ENCODE measurements around the gene BRIP1.

Gene BRIP1

DNA sequence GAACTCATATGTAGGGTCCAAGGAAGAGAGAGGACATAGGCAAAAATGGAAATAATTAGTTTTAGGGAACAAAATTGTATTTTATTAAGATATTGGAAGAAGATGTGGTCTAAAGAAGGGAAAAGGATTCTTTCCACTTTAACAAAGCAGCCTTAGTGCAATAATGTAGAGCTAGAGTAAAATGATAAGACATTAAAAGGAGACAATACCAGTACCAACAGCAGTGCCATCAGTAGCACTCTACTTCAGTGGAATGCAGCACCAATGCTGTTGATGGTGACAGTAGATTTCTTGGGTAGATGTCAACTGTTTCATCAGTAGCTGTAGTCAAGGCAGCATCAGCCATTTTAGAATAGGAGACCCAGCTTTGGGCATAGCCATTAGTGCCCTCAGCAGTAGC, 124.3 kb downstream of the BRIP1 start:
- no peak for ATAC-seq
- TF ChIP-seq ZC3H10 (CRISPR knock-in tag; IDR thresholded peaks at IDR 0.05) (no peak), ARNTL (CRISPR knock-in tag; IDR thresholded peaks at IDR 0.05; ENCODE audit: borderline replicate concordance, low read depth) (no peak), RARB (CRISPR knock-in tag; IDR thresholded peaks at IDR 0.05) (no peak), ESRRG (CRISPR knock-in tag; IDR thresholded peaks at IDR 0.05) (no peak)

DNA sequence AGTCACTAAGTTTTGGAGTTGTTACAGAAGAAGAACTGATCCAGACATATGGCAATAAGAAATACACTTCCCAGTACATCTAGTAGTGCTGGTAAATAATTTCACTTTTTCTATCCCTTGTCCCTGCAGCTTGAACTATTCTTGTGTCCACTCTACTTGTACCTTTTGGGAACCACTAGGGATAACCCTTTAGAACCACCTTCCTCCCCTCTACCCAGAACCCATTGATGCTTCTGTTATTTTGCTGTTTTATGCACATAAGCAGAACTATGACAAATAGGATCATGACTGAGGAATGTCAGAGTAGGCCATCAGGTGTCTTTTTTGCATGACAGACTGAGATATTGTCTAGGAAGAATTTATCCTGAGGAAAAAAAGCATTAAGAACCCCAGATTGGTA, 125.1 kb downstream of the BRIP1 start:
- TF ChIP-seq, protein P1, sequence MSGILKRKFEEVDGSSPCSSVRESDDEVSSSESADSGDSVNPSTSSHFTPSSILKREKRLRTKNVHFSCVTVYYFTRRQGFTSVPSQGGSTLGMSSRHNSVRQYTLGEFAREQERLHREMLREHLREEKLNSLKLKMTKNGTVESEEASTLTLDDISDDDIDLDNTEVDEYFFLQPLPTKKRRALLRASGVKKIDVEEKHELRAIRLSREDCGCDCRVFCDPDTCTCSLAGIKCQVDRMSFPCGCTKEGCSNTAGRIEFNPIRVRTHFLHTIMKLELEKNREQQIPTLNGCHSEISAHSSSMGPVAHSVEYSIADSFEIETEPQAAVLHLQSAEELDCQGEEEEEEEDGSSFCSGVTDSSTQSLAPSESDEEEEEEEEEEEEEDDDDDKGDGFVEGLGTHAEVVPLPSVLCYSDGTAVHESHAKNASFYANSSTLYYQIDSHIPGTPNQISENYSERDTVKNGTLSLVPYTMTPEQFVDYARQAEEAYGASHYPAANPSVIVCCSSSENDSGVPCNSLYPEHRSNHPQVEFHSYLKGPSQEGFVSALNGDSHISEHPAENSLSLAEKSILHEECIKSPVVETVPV (CRISPR knock-in tag; IDR thresholded peaks at IDR 0.05), result no peak
- no peak for TF ChIP-seq ISL1 (CRISPR knock-in tag; IDR thresholded peaks at IDR 0.05)
- no peak for TF ChIP-seq PPARA (CRISPR knock-in tag; IDR thresholded peaks at IDR 0.05; ENCODE audit: borderline replicate concordance)
- no peak for TF ChIP-seq ESRRG (CRISPR knock-in tag; IDR thresholded peaks at IDR 0.05)
- TF ChIP-seq BACH2 (CRISPR knock-in tag; IDR thresholded peaks at IDR 0.05; ENCODE audit: borderline replicate concordance), result no peak
- no peak for TF ChIP-seq TOX (CRISPR knock-in tag; IDR thresholded peaks at IDR 0.05; ENCODE audit: borderline replicate concordance)
- TF ChIP-seq GLIS3 (CRISPR knock-in tag; IDR thresholded peaks at IDR 0.05), result no peak
- TF ChIP-seq, protein P2, sequence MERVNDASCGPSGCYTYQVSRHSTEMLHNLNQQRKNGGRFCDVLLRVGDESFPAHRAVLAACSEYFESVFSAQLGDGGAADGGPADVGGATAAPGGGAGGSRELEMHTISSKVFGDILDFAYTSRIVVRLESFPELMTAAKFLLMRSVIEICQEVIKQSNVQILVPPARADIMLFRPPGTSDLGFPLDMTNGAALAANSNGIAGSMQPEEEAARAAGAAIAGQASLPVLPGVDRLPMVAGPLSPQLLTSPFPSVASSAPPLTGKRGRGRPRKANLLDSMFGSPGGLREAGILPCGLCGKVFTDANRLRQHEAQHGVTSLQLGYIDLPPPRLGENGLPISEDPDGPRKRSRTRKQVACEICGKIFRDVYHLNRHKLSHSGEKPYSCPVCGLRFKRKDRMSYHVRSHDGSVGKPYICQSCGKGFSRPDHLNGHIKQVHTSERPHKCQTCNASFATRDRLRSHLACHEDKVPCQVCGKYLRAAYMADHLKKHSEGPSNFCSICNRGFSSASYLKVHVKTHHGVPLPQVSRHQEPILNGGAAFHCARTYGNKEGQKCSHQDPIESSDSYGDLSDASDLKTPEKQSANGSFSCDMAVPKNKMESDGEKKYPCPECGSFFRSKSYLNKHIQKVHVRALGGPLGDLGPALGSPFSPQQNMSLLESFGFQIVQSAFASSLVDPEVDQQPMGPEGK (CRISPR knock-in tag; IDR thresholded peaks at IDR 0.05; ENCODE audit: borderline replicate concordance), result no peak
- no peak for TF ChIP-seq CSDC2 (CRISPR knock-in tag; IDR thresholded peaks at IDR 0.05)
- TF ChIP-seq ZC3H10 (CRISPR knock-in tag; IDR thresholded peaks at IDR 0.05), result no peak
- TF ChIP-seq, protein P3, sequence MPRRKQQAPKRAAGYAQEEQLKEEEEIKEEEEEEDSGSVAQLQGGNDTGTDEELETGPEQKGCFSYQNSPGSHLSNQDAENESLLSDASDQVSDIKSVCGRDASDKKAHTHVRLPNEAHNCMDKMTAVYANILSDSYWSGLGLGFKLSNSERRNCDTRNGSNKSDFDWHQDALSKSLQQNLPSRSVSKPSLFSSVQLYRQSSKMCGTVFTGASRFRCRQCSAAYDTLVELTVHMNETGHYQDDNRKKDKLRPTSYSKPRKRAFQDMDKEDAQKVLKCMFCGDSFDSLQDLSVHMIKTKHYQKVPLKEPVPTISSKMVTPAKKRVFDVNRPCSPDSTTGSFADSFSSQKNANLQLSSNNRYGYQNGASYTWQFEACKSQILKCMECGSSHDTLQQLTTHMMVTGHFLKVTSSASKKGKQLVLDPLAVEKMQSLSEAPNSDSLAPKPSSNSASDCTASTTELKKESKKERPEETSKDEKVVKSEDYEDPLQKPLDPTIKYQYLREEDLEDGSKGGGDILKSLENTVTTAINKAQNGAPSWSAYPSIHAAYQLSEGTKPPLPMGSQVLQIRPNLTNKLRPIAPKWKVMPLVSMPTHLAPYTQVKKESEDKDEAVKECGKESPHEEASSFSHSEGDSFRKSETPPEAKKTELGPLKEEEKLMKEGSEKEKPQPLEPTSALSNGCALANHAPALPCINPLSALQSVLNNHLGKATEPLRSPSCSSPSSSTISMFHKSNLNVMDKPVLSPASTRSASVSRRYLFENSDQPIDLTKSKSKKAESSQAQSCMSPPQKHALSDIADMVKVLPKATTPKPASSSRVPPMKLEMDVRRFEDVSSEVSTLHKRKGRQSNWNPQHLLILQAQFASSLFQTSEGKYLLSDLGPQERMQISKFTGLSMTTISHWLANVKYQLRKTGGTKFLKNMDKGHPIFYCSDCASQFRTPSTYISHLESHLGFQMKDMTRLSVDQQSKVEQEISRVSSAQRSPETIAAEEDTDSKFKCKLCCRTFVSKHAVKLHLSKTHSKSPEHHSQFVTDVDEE (CRISPR knock-in tag; IDR thresholded peaks at IDR 0.05), result no peak
- TF ChIP-seq RARB (CRISPR knock-in tag; IDR thresholded peaks at IDR 0.05), result no peak
- no peak for TF ChIP-seq SNAI2 (CRISPR knock-in tag; IDR thresholded peaks at IDR 0.05)
- no peak for ATAC-seq

DNA sequence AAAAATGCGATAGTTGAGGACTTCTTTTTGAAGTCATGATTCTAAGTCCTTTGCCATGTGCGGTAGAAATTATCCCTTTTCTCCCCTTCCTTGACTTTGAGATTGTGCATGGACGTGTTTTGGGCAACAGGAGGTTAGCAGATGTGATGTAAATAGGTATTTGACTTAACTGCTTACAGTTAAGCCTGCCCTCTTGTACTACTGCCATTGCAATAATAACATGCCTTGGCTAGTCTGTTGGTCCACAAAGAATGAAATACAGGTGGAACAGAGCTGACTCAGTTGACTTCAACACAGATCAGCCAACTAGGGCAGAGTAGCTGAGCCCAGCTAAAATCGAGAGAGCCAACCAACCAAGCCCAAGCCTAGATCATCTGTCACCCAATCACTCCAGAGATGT, 125.5 kb downstream of the BRIP1 start:
- no peak for TF ChIP-seq PPARA (CRISPR knock-in tag; IDR thresholded peaks at IDR 0.05; ENCODE audit: borderline replicate concordance)
- no peak for TF ChIP-seq ARNTL (CRISPR knock-in tag; IDR thresholded peaks at IDR 0.05; ENCODE audit: borderline replicate concordance, low read depth)
- TF ChIP-seq, protein P2 (CRISPR knock-in tag; IDR thresholded peaks at IDR 0.05; ENCODE audit: borderline replicate concordance), result no peak
- TF ChIP-seq OSR1 (CRISPR knock-in tag; IDR thresholded peaks at IDR 0.05), result no peak
- no peak for TF ChIP-seq SNAI2 (CRISPR knock-in tag; IDR thresholded peaks at IDR 0.05)
- TF ChIP-seq, protein P3 (CRISPR knock-in tag; IDR thresholded peaks at IDR 0.05), result no peak
- no peak for TF ChIP-seq TOX (CRISPR knock-in tag; IDR thresholded peaks at IDR 0.05; ENCODE audit: borderline replicate concordance)
- no peak for TF ChIP-seq ZFP3 (CRISPR knock-in tag; IDR thresholded peaks at IDR 0.05)
- TF ChIP-seq TCF4 (CRISPR knock-in tag; IDR thresholded peaks at IDR 0.05; ENCODE audit: borderline replicate concordance), result no peak
- TF ChIP-seq ZNF70 (CRISPR knock-in tag; IDR thresholded peaks at IDR 0.05), result no peak
- no peak for TF ChIP-seq ZNF565 (CRISPR knock-in tag; conservative IDR thresholded peaks at IDR 0.05; ENCODE audit: low read depth)
- no peak for TF ChIP-seq CSDC2 (CRISPR knock-in tag; IDR thresholded peaks at IDR 0.05)
- TF ChIP-seq, protein P4, sequence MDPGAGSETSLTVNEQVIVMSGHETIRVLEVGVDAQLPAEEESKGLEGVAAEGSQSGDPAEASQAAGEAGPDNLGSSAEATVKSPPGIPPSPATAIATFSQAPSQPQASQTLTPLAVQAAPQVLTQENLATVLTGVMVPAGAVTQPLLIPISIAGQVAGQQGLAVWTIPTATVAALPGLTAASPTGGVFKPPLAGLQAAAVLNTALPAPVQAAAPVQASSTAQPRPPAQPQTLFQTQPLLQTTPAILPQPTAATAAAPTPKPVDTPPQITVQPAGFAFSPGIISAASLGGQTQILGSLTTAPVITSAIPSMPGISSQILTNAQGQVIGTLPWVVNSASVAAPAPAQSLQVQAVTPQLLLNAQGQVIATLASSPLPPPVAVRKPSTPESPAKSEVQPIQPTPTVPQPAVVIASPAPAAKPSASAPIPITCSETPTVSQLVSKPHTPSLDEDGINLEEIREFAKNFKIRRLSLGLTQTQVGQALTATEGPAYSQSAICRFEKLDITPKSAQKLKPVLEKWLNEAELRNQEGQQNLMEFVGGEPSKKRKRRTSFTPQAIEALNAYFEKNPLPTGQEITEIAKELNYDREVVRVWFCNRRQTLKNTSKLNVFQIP (CRISPR knock-in tag; IDR thresholded peaks at IDR 0.05; ENCODE audit: borderline replicate concordance, low read depth), result no peak
- ATAC-seq, result no peak

All from SK-N-SH treated with all-trans-retinoic acid at 6 μM for 48 hours (cell line).